CD4-positive, alpha-beta T cell (primary cell): ENCODE results near the gene RCAN2. TPM values are rescaled to one million over a fixed set of nuclear protein-coding genes. Genes with fewer than 3 reads are reported as not detected.

Experiments used
- ATAC-seq: fragments of 200-7000 bp; cut with Tn5 transposase; one replicate; pipeline ENCODE4 v1.10.0; 2022; ENCODE audit warnings: mild to moderate bottlenecking; ENCODE audit not compliant: poor library complexity
- CTCF ChIA-PET: fragments of 350-600 bp; sonication (Branson Sonifier 250); formaldehyde crosslinking; loops from one replicate; lab custom pipeline; 2021; ENCODE audit warnings: antibody characterized with exemption, inconsistent platforms; lab: Charles Lee
- POLR2A ChIA-PET: fragments of 350-600 bp; sonication (Branson Sonifier 250); formaldehyde crosslinking; loops from one replicate; lab custom pipeline; 2021; ENCODE audit warnings: antibody characterized with exemption, inconsistent platforms; lab: Charles Lee
- DNase-seq, 14 experiments: peaks; one replicate each; pipeline ENCODE4 v3.0.0-alpha.2; 2013 to 2020; ENCODE audit warnings: mixed read lengths in 2 of 14
- H3K27ac ChIP-seq, 2 donors: one replicate each; pipeline versions ENCODE4 v1.5.1 to v1.7.0; 2013; ENCODE audit warnings: low read length in 2 of 2, low read depth in 1 of 2, mild to moderate bottlenecking in 1 of 2
- H3K27me3 ChIP-seq, 2 experiments: 1 replicate in 1 of 2; 2 replicates in 1 of 2; pipeline versions ENCODE4 v1.6.1 to v1.7.0; 2013; ENCODE audit warnings: low read length in 2 of 2, control low read depth in 1 of 2, mild to moderate bottlenecking in 1 of 2, moderate library complexity in 1 of 2; ENCODE audit not compliant: insufficient read depth in 2 of 2, control insufficient read depth in 1 of 2
- H3K36me3 ChIP-seq: one replicate; pipeline ENCODE4 v1.6.1; 2013; ENCODE audit warnings: low read length, control low read depth; ENCODE audit not compliant: insufficient read depth
- H3K4me1 ChIP-seq: one replicate; pipeline ENCODE4 v1.6.1; 2013; ENCODE audit warnings: low read length, control low read depth; ENCODE audit not compliant: insufficient read depth
- H3K4me3 ChIP-seq: one replicate; pipeline ENCODE4 v1.5.1; 2013; ENCODE audit warnings: mild to moderate bottlenecking, low read length, moderate library complexity
- H3K9me3 ChIP-seq, 2 experiments: 1 replicate in 1 of 2; 2 replicates in 1 of 2; pipeline versions ENCODE4 v1.6.1 to v1.7.0; 2013; ENCODE audit warnings: low read length in 2 of 2, mild to moderate bottlenecking in 2 of 2, control low read depth in 1 of 2, moderate library complexity in 1 of 2; ENCODE audit not compliant: control insufficient read depth in 1 of 2, insufficient read depth in 1 of 2
- H3K27ac Mint-ChIP-seq: one replicate; pipeline ENCODE4 v1.8.0; 2020; ENCODE audit warnings: mixed read lengths
- H3K27me3 Mint-ChIP-seq: one replicate; pipeline ENCODE4 v1.8.0; 2021; ENCODE audit warnings: mixed read lengths
- H3K36me3 Mint-ChIP-seq: one replicate; pipeline ENCODE4 v1.8.0; 2021; ENCODE audit warnings: low read depth, mixed read lengths
- H3K4me1 Mint-ChIP-seq: one replicate; pipeline ENCODE4 v1.8.0; 2021; ENCODE audit warnings: low read depth, mixed read lengths
- H3K4me3 Mint-ChIP-seq: one replicate; pipeline ENCODE4 v1.8.0; 2020; ENCODE audit warnings: mild to moderate bottlenecking, mixed read lengths
- H3K9me3 Mint-ChIP-seq: one replicate; pipeline ENCODE4 v1.8.0; 2020; ENCODE audit warnings: mixed read lengths
- intact Hi-C, 2 experiments: fragments of 100-400 bp; cut with DNase I in 1 of 2; cut with micrococcal nuclease in 1 of 2; formaldehyde crosslinking; loops; one replicate each; pipeline versions ENCODE4 v1.15.1 to v1.9.0; 2023 to 2025; cut with DNase I, micrococcal nuclease
- total RNA-seq, 174 experiments: library from RNA in 2 of 174; stranded (reverse) in 2 of 174; gene quantifications; one replicate each; pipeline ENCODE4 v1.2.3 and lab custom pipeline; 2021 to 2026
- TF ChIP-seq, protein P1 (sequence below): fragments of 200-600 bp; IDR thresholded peaks from one replicate; pipeline ENCODE4 v1.8.0; 2022; ENCODE audit warnings: antibody characterized with exemption, mild to moderate bottlenecking

Gene RCAN2
- total RNA-seq, 2 experiments from 2014 or later = not detected

DNA sequence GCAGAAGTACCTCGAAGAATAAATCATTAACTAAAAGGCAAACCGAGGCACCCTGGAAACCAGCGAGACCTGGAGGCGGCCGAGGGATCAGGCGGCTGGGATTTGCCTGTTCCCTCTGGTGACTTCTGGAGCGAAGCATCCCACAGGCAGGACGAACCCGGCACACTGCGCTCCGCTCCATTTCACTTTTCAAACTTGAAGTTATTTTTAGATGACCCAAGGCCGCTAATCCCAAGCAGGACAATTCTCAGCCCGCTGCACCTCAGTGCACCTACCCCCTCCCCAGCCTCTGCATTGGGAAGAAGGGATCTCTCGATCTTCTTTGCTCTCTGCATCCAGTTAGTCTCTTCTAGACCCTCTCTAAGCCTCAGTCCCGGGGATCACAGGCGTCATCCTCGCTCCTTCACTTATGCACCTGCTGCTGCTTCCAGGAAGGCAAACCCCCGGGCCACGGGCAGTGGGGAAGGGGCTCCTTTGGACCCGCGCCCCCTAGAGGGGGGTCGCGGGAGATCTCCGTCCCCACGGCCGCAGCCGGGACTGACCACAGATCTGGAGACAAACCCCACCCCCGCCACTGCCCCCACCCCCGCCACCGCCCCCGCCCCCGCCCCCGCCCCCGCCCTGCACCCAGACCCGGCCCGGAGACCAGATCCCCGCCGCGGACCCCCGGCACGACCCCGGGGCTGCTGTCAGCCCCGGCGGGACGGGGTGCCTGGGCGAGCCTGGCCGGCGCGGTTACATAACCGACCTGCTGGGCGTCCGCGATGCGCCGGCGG, 636 bp downstream of the RCAN2 start:
- peaks cover 12% of the 10 kb centered on the region for H3K4me1 ChIP-seq
- H3K4me3 ChIP-seq = no peak overlapping the region
- H3K27me3 Mint-ChIP-seq = peaks cover 82% of the 10 kb centered on the region
- H3K36me3 Mint-ChIP-seq = no peaks in the 10 kb centered on the region
- peaks cover 33 to 59% of the 10 kb centered on the region in 2 experiments for H3K27me3 ChIP-seq
- POLR2A ChIA-PET = no interaction called here
- H3K4me3 Mint-ChIP-seq = peak overlapping the region; percentile 50
- DNase-seq (peak in 3 of 14 experiments; percentile 1 to 14 (median 2)), ATAC-seq (no peak)
- H3K9me3 Mint-ChIP-seq = no peaks in the 10 kb centered on the region
- H3K9me3 ChIP-seq = peaks cover 0 to 6% of the 10 kb centered on the region in 2 experiments
- H3K36me3 ChIP-seq = no peaks in the 10 kb centered on the region
- no peak overlapping the region for H3K27ac ChIP-seq
- intact Hi-C loops = no loop called here
- CTCF ChIA-PET = no interaction called here
- TF ChIP-seq, protein P1, sequence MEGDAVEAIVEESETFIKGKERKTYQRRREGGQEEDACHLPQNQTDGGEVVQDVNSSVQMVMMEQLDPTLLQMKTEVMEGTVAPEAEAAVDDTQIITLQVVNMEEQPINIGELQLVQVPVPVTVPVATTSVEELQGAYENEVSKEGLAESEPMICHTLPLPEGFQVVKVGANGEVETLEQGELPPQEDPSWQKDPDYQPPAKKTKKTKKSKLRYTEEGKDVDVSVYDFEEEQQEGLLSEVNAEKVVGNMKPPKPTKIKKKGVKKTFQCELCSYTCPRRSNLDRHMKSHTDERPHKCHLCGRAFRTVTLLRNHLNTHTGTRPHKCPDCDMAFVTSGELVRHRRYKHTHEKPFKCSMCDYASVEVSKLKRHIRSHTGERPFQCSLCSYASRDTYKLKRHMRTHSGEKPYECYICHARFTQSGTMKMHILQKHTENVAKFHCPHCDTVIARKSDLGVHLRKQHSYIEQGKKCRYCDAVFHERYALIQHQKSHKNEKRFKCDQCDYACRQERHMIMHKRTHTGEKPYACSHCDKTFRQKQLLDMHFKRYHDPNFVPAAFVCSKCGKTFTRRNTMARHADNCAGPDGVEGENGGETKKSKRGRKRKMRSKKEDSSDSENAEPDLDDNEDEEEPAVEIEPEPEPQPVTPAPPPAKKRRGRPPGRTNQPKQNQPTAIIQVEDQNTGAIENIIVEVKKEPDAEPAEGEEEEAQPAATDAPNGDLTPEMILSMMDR = no peak
- no peak overlapping the region for H3K27ac Mint-ChIP-seq
- H3K4me1 Mint-ChIP-seq = no peaks in the 10 kb centered on the region

DNA sequence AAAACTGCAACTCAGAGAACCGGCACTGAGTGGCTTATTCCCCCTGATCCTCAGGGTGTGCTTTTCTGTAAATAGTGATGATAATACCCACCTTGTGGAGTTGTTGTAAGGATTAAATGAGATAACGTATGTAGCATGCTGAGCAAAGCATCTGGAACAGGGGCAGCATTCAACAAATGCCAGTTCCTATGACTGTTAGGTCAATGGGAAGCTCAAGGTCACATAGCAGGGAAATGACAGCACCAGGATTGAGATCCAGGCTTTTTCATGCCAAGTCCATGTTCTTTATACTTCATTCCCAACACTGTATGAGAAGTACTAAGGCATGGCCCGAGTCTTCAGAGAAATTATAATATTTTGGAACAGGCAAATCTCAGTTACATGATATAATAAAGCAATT, 5.1 kb downstream of the RCAN2 start:
- no peak overlapping the region for H3K4me3 Mint-ChIP-seq
- H3K36me3 Mint-ChIP-seq = no peaks in the 10 kb centered on the region
- H3K27me3 Mint-ChIP-seq = peaks cover 82% of the 10 kb centered on the region
- CTCF ChIA-PET = interaction anchor here (0.6 kb wide), 1 partner anchor 80 kb away, joined by 4 read pairs; no protein-coding TSS in a partner anchor
- H3K9me3 ChIP-seq = no peaks in the 10 kb centered on the region
- peaks cover 22 to 61% of the 10 kb centered on the region in 2 experiments for H3K27me3 ChIP-seq
- H3K4me1 ChIP-seq = peaks cover 5% of the 10 kb centered on the region
- POLR2A ChIA-PET = no interaction called here
- H3K9me3 Mint-ChIP-seq = no peaks in the 10 kb centered on the region
- no peak overlapping the region for H3K4me3 ChIP-seq
- no peak overlapping the region for H3K27ac ChIP-seq
- DNase-seq (no peak), ATAC-seq (no peak)
- no peak overlapping the region for H3K27ac Mint-ChIP-seq
- TF ChIP-seq, protein P1 = no peak
- intact Hi-C loops = no loop called here
- H3K36me3 ChIP-seq = no peaks in the 10 kb centered on the region
- H3K4me1 Mint-ChIP-seq = no peaks in the 10 kb centered on the region

DNA sequence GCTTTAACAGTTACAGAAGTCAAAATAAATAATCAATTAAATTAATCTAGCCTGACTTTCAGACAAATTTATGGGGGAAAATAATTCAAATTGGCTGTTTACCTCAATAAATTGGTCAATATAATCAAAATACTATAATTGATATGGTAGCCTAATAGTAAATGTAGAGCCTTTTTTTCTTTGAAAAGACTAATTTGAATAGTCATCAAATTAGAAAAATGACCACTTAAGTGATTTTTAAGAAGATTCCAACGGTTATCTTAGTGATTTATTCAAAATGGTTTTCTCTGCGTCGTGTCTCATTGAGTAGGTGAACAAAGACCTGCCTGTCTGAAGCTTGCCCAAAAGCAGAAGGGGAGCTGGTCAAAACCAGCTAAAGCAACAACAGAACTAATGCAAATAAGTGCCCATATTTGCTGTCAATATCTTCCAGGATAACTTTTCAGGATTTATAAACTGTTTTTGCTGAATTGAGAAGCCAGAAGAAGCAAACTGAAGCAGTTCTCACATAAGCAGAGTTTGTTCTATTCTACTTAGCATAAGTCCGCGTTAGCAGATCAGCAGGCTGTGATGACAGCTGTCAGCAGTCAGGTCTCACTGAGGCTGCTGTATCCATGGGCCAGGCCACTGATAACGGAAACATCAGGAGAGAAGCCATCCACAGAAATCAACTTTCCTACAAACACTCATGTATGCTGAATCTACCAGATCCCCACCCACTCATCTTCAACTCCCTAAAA, 7.0 kb downstream of the RCAN2 start:
- no peaks in the 10 kb centered on the region for H3K9me3 Mint-ChIP-seq
- intact Hi-C loops = no loop called here
- no peak overlapping the region for H3K4me3 Mint-ChIP-seq
- no peak for ATAC-seq
- no peaks in the 10 kb centered on the region for H3K4me1 ChIP-seq
- no peak overlapping the region for H3K27ac Mint-ChIP-seq
- TF ChIP-seq, protein P1 = no peak
- ChIA-PET CTCF (no interaction called here), POLR2A (no interaction called here)
- no peaks in the 10 kb centered on the region for H3K9me3 ChIP-seq
- H3K36me3 ChIP-seq = no peaks in the 10 kb centered on the region
- H3K27me3 Mint-ChIP-seq = peaks cover 69% of the 10 kb centered on the region
- no peak overlapping the region for H3K4me3 ChIP-seq
- DNase-seq = no peak
- no peaks in the 10 kb centered on the region for H3K4me1 Mint-ChIP-seq
- H3K36me3 Mint-ChIP-seq = no peaks in the 10 kb centered on the region
- no peak overlapping the region for H3K27ac ChIP-seq
- peaks cover 8 to 47% of the 10 kb centered on the region in 2 experiments for H3K27me3 ChIP-seq
